Brain microvascular endothelial cell (primary cell): ENCODE results near the gene TAAR6.

Experiments
- DNase-seq: peaks from one replicate; pipeline ENCODE4 v3.0.0-alpha.2; 2020
- H3K27ac ChIP-seq: fragments of 250-450 bp; sonication (Bioruptor Pico); 2 replicates; pipeline ENCODE4 v1.5.1; 2020; ENCODE audit warnings: mild to moderate bottlenecking, moderate library complexity
- H3K27me3 ChIP-seq: fragments of 250-450 bp; sonication (Bioruptor Pico); replicated peaks from 2 replicates; pipeline ENCODE4 v1.5.1; 2020; ENCODE audit warnings: mild to moderate bottlenecking
- H3K36me3 ChIP-seq: fragments of 250-450 bp; sonication (Bioruptor Pico); replicated peaks from 2 replicates; pipeline ENCODE4 v1.5.1; 2020; ENCODE audit warnings: mild to moderate bottlenecking
- H3K4me3 ChIP-seq: 2 replicates; pipeline ENCODE4 v1.5.1; 2011; ENCODE audit warnings: low read depth, mild to moderate bottlenecking, control low read depth, low read length, moderate library complexity
- CTCF ChIP-seq: IDR thresholded peaks from 2 replicates; pipeline ENCODE4 v1.5.1; 2011; ENCODE audit warnings: low read depth, mild to moderate bottlenecking, moderate library complexity, low read length, control low read depth, inconsistent platforms; ENCODE audit errors: missing control alignments
- in situ Hi-C: cut with HindIII; loops from 2 replicates; pipeline ENCODE4 v1.10.0; 2017; ENCODE audit warnings: low sequenced_read_pairs, low pct_ligation_motif_present

TAAR6 gene

GRCh38 chr6:132569170-132569569, 952 bp upstream of the TAAR6 start:
- Histone ChIP-seq H3K27ac (no peak overlapping the region), H3K27me3 (peaks cover 8% of the 10 kb centered on the region), H3K36me3 (no peaks in the 10 kb centered on the region), H3K4me3 (no peak overlapping the region)
- TF ChIP-seq CTCF = no peak
- in situ Hi-C loops = no loop called here
- DNase-seq = no peak

DNA sequence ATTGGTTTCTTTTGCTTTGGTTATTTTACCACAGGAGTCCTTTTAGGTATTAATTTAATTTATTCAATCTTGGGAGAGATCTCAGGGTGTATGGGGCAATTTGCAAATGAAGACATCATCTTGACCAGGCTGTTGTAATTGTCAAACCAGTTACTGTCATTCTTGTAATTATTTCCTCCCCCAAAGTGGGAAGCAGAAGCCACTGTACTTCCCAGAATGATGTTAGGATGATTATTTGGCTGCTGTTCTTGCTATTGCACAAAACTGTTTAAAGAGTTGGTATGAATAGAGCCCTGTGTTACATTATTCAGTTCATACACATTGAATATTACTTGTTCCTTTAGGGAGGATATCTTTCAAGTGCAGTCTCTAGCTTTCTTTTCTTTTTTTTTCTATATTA, 1.7 kb downstream of the TAAR6 start:
- TF ChIP-seq CTCF = no peak
- in situ Hi-C loops = no loop called here

GRCh38 chr6:132584698-132585097, 14.6 kb downstream of the TAAR6 start:
- H3K4me3 ChIP-seq = no peak overlapping the region
- DNase-seq = no peak
- TF ChIP-seq CTCF = no peak

More for the DNA sequence above, 1.7 kb downstream of the TAAR6 start:
- peaks cover 4% of the 10 kb centered on the region for H3K27me3 ChIP-seq
- H3K27ac ChIP-seq = no peak overlapping the region
- H3K36me3 ChIP-seq = no peaks in the 10 kb centered on the region
- H3K4me3 ChIP-seq = no peak overlapping the region
- DNase-seq = no peak

DNA sequence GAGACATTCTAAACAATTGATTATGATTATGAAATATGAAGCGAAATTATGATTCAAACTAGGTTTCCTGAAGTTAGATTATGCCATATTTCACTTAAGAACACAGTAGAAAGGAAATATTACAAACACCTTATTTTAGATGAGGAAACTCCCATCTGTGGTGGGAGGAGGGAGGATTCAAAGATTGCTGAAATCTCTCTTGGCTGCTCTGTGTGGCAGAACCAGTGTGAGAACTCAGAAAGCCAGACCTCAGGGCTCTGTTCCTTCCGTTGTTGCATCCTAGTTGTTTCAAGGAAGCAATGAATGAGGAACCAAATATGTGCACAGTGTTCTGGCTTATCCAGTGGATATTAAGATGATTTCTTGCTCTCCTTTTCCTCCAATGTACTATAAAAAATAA, 17.3 kb downstream of the TAAR6 start:
- in situ Hi-C loops = no loop called here
- no peak for DNase-seq
- H3K36me3 ChIP-seq = no peaks in the 10 kb centered on the region
- no peak overlapping the region for H3K4me3 ChIP-seq
- H3K27ac ChIP-seq = no peak overlapping the region
- TF ChIP-seq CTCF = no peak
- H3K27me3 ChIP-seq = no peaks in the 10 kb centered on the region

More at GRCh38 chr6:132584698-132585097, 14.6 kb downstream of the TAAR6 start:
- in situ Hi-C loops = no loop called here
- Histone ChIP-seq H3K27me3 (no peaks in the 10 kb centered on the region), H3K27ac (no peak overlapping the region), H3K36me3 (no peaks in the 10 kb centered on the region)

GRCh38 chr6:132589454-132589853, 19.3 kb downstream of the TAAR6 start, which contains the start of gene TAAR5:
TAAR5 (minus strand) TSS chr6:132589741; CDS start chr6:132589686, 55 bp downstream.
- Histone ChIP-seq H3K4me3 (no peak within 1 kb of the TSS), H3K36me3 (no peaks in the 10 kb centered on the region), H3K27me3 (no peaks in the 10 kb centered on the region), H3K27ac (no peak within 1 kb of the TSS)
- no peak for TF ChIP-seq CTCF
- no peak for DNase-seq
- in situ Hi-C loops = no loop called here

DNA sequence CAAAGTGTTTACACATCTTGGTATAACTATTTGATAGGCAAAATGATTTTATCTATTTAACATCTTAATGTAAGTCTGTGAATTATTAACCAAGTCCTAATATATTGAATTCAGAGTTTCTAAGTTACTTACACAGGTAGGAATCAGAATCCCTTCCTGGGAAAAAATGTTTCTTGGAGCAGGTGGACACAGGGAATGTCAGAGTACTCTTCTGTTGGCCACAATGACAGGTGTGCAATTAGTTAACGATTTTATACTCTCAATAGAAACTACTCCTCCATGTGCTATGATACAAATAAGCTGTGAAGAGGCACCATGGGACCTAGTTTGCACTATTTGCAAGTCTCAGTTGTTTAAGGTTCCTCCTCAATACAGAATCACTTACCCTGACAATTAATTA, 20.2 kb downstream of the TAAR6 start:
- no peak for DNase-seq
- TF ChIP-seq CTCF = no peak
- Histone ChIP-seq H3K36me3 (no peaks in the 10 kb centered on the region), H3K27ac (no peak overlapping the region), H3K27me3 (no peaks in the 10 kb centered on the region), H3K4me3 (no peak overlapping the region)
- in situ Hi-C loops = no loop called here
